ENCODE measurements around the gene NPM1.

NPM1 gene

GRCh38 chr5:171450423-171451331 is 63.0 kb downstream of the NPM1 start:
- no peak for DNase-seq (ENCODE audit: low spot score)

DNA sequence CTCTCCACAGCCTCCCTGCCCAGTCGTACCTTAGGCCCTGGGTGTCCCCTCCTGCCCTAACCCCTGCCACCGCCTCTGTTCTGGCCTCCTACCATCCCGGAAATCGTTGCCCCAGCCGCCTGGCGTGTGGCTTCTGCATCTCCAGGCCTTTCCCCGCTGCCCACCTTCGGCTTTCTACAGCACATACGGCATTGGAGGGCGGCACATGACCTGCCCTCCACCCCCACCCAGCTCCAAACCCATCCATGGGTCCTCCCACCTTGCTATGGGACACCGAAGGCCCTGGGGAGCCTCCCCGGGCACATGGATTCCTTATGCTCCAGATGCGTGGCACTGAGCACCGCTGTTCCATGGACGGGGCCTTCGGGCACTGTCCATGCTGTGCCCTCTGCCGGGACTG is 63.8 kb downstream of the NPM1 start:
- DNase-seq (ENCODE audit: low spot score) = no peak

GRCh38 chr5:171453056-171453725 is 65.5 kb downstream of the NPM1 start:
- no peak for DNase-seq (ENCODE audit: low spot score)

DNA sequence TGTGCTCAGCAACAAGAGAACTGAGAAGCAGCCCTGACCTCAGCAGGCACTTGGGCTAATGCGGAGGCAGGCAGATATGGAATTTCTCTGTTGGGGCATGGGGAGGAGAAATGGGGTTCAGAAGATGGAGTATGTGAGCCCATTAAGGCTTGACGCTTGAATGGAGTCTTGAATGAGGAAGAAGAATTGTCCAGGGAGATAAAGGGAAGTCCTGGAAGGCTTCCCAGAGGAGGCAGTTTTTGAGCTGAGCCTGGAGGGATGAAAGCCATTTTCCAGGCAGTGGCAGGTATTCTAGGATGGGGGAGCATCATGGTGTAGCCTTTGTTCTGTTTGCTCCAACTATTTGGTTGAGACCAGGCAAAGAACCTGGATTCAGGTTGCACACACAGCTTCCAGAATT is 66.3 kb downstream of the NPM1 start:
- DNase-seq (ENCODE audit: low spot score) = no peak

DNA sequence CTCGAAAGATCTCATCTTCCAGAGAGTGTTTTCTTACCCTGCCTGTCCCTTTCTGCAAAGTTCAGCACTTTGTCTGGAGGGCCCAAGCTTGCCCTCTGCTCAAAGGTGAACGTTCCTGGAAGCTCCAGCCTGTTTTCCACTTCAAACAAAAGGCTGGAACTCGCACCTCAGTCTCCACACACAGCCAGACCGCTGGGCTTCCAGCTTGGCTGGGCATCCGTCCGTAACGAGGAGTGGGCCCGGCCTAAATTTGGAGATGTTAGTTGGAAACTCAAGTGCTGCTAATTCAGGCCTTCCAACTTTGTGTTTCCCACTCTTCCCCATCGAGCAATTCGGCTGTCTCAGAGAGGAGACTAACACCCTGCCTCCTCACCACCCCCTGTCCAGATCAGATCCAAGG is 66.9 kb downstream of the NPM1 start:
- DNase-seq (ENCODE audit: low spot score) = no peak

DNA sequence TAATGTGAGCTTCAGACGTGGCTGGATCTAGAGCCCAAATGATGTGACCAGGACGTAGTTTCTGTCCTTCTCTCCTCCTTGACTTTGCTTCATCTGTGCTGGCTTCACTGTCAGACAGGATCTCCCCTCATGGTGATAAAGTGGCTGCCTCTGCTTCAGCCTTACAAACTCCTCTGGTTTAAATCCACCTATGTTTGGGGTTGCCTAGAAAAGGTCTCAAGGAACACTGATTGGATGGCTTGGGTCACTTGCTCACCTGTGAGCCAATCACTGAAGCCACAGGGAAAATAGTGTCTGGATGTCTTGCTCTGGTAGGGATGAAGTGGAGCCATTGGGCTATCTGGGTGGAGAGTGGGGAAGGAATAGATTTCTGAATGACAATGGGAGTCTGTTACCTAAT is 67.9 kb downstream of the NPM1 start:
- DNase-seq (ENCODE audit: low spot score) = no peak

- DNase-seq (ENCODE audit: low spot score) = no peak
Measured at GRCh38 chr5:171457208-171457981, 69.7 kb downstream of the NPM1 start.

- DNase-seq (ENCODE audit: low spot score) = no peak
Measured at GRCh38 chr5:171459839-171460238, 72.2 kb downstream of the NPM1 start.

Measured in CD4-positive, alpha-beta T cell treated with Interleukin-15 for 4 hours (primary cell).